Rectal smooth muscle tissue (tissue), 1 donor: ENCODE measurements around the gene TP63.

Experiments
- H3K27ac ChIP-seq: one replicate; pipeline ENCODE4 v1.7.0; 2013; ENCODE audit warnings: low read depth, low read length, inconsistent platforms
- H3K27me3 ChIP-seq: one replicate; pipeline ENCODE4 v1.7.0; 2013; ENCODE audit warnings: low read length; ENCODE audit not compliant: control insufficient read depth, insufficient read depth
- H3K36me3 ChIP-seq: one replicate; pipeline ENCODE4 v1.7.0; 2013; ENCODE audit warnings: low read length; ENCODE audit not compliant: control insufficient read depth, insufficient read depth
- H3K4me1 ChIP-seq: one replicate; pipeline ENCODE4 v1.7.0; 2013; ENCODE audit warnings: low read length; ENCODE audit not compliant: control insufficient read depth, insufficient read depth
- H3K4me3 ChIP-seq: one replicate; pipeline ENCODE4 v1.7.0; 2013; ENCODE audit warnings: low read length
- H3K9ac ChIP-seq: one replicate; pipeline ENCODE4 v1.7.0; 2013; ENCODE audit warnings: low read length

TP63 gene

DNA sequence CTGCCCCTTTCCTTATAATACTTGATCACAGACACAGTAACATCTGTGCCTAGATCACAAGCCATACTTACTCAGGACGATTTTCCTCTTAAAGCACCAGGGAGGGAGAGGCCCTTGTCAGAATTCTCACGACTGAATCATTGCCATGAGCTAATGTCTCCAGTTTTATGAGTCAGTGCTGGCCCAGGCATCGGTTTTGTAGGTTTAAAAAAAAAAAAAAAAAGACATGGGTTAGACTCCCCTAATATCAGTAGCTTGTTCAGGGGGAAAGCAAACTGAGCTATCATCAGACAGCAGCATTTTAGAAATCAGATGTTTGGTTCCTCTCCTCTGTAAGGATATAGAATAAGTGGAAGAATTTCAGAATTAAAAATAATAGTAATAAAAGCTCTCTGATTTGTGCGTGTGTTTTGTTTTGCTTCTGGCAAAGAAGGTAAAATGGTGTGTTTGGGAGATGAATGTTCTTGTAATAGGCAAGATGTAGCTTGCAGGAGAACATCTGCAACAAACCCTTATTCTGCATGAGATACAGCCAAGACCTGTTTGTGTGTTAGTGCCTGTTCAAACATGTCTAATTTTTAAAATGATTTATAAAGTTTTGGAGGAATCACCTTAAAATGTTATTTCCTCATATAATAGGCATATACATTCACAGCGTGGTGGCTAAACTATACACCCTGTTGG lies 193.6 kb downstream of the TP63 start:
- Histone ChIP-seq H3K27ac (no peak overlapping the region), H3K36me3 (no peaks in the 10 kb centered on the region), H3K27me3 (no peaks in the 10 kb centered on the region), H3K4me3 (no peak overlapping the region), H3K4me1 (no peaks in the 10 kb centered on the region), H3K9ac (no peak overlapping the region)

DNA sequence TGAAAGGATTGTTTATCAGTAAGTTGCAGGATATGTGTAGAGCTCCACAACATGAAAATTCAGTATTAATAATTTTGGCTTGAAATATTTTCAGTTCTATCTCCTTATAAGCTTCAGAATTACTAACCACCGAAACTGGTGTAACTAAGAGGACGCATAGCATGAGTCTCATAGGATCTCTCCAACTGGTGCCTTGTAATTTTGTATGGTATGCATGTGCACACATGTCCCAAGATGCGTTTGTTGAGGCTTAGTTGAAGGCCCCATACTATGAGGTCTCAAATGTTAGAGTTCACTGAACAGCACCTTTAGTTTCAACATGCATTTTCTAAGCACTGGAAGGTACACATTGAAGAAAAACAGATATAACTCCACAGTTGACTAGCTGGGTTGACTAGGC lies 195.4 kb downstream of the TP63 start:
- Histone ChIP-seq H3K27ac (no peak overlapping the region), H3K4me1 (no peaks in the 10 kb centered on the region), H3K9ac (no peak overlapping the region), H3K36me3 (no peaks in the 10 kb centered on the region), H3K27me3 (no peaks in the 10 kb centered on the region), H3K4me3 (no peak overlapping the region)

DNA sequence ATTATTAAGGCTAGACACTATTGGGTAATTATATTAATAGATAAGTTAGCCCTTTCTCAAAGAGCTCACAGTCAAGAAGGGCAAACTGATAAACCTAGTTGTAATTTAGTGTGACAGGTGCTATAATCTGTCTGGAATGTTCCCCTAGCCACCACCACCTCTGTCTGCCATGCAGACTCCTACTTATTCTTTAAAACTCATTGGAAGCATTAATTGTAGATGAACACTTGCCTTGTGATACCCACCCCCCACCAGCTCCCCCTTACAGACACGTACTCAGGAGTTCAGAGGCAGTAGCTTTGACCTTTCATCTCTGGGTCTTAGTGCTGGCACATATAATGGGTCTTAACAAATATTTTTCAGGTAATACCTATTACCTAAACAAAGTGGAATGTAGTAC lies 195.9 kb downstream of the TP63 start:
- no peaks in the 10 kb centered on the region for H3K36me3 ChIP-seq
- no peak overlapping the region for H3K4me3 ChIP-seq
- no peak overlapping the region for H3K27ac ChIP-seq
- no peaks in the 10 kb centered on the region for H3K4me1 ChIP-seq
- H3K27me3 ChIP-seq, result no peaks in the 10 kb centered on the region
- H3K9ac ChIP-seq, result no peak overlapping the region

DNA sequence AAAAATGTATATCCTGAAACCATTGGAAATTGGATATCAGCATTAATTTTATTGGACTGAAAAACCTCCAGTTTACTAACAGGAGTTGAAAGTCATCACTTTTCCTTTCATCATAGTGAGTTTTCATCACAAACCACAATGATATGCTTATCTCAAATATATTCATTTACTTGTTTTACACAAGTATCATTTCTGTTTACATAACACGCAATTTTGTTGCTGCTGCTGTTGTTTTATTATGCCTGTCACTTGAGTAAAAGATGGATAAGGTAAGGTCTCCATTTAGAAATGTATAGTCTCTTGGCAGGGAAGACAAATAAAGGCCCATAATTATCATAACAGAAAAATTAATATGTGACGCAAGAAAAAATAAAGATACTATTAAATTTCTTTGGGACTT lies 199.2 kb downstream of the TP63 start:
- H3K27me3 ChIP-seq, result no peaks in the 10 kb centered on the region
- H3K36me3 ChIP-seq, result no peaks in the 10 kb centered on the region
- H3K9ac ChIP-seq, result no peak overlapping the region
- H3K27ac ChIP-seq, result no peak overlapping the region
- no peaks in the 10 kb centered on the region for H3K4me1 ChIP-seq
- no peak overlapping the region for H3K4me3 ChIP-seq

DNA sequence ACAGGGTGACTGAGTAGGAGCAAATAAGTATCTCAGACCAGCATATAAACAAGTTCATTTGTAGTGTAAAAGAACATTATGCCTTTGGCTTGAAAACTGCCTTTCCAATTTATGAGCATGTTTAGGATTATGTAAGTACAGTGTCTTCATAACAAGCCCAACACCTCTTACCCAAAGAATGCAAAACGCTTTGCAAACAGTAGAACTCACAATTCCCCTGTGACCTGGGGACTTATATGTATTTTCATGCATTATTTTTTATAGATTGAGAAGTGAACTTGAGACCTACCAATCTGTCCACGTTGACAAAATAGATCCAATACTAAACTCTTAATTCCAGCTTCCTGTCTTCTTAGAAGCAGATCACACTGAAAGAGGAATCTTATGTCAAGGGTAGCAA lies 202.1 kb downstream of the TP63 start:
- no peak overlapping the region for H3K4me3 ChIP-seq
- no peaks in the 10 kb centered on the region for H3K4me1 ChIP-seq
- no peak overlapping the region for H3K9ac ChIP-seq
- H3K36me3 ChIP-seq, result no peaks in the 10 kb centered on the region
- no peak overlapping the region for H3K27ac ChIP-seq
- no peaks in the 10 kb centered on the region for H3K27me3 ChIP-seq

DNA sequence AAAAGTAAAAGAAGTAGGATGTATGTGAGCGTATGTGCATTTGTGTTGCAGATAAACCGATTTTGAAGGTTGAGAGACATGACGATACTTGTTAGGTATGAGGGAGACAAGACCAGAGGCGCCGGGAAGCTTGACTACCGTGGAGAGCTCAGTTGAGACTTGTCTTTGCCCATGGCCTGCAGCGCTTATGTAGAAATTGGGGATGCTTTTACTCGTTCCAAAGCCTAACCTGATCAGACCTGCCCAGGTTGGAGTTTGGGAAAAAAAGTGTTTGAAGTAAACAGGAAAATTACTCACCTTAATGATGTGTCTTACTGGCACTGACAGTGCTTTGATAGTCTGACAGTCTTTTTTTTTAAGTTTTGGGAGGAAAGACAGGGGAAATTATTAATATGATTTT lies 202.8 kb downstream of the TP63 start:
- H3K27ac ChIP-seq, result no peak overlapping the region
- no peak overlapping the region for H3K9ac ChIP-seq
- H3K4me1 ChIP-seq, result no peaks in the 10 kb centered on the region
- H3K4me3 ChIP-seq, result no peak overlapping the region
- no peaks in the 10 kb centered on the region for H3K27me3 ChIP-seq
- no peaks in the 10 kb centered on the region for H3K36me3 ChIP-seq

DNA sequence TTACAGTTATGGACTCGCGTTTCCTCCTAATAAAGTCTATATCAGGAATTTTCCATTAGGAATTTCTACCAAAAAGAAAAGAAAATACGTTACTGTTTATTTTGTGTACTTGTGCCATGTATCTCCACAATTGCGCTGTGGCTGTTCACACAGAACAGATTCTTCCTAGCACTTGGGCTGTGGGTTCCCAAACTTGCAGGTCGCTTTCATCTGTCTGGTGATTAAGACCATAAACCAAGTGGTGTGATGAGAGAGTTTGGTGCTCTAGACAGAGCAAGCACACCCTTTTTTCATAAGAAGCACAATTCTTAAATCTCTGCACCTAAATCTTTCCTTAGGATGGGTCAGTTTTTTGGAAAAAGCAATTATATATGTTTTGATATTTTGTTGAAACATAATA lies 203.3 kb downstream of the TP63 start:
- H3K36me3 ChIP-seq, result no peaks in the 10 kb centered on the region
- H3K27me3 ChIP-seq, result no peaks in the 10 kb centered on the region
- H3K27ac ChIP-seq, result no peak overlapping the region
- H3K4me3 ChIP-seq, result no peak overlapping the region
- no peaks in the 10 kb centered on the region for H3K4me1 ChIP-seq
- no peak overlapping the region for H3K9ac ChIP-seq

DNA sequence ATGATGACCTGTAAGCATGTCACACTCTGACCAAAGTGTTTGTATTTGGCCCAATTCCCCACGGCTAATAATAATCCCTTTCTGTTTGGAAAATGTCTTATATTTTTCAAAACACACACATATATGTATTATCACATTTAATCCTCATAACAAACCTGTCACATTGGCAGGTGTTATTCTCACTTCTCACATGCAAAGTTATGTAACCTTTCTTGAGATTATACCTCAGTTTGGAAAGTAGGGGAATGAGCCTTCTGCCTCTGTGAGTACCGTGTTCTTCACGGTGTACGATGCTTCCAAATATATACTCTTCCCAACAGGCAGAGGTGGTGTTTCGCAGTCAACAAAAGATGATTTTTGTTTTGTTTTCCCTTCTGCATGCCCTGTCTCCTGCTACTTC lies 205.6 kb downstream of the TP63 start:
- no peak overlapping the region for H3K9ac ChIP-seq
- H3K27me3 ChIP-seq, result no peaks in the 10 kb centered on the region
- H3K4me3 ChIP-seq, result no peak overlapping the region
- H3K27ac ChIP-seq, result no peak overlapping the region
- no peaks in the 10 kb centered on the region for H3K4me1 ChIP-seq
- no peaks in the 10 kb centered on the region for H3K36me3 ChIP-seq

DNA sequence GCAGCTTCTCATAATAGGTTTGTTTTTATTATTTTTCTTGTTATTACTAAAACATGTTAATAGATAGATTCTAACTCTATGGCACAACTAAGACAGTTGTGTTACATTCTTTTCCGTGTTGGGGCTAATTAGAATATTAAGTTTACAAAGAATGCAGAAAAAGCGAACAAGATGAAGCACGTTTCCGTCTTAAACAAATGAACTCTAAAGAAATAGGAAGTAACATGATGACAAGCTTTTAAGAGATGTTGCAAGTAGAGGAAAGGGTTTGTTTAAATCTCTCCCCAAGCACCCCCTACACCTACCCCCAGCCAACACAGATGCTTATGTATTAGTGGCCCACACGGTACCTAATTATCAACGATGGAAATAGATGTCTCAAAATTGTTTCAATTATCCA lies 207.1 kb downstream of the TP63 start:
- no peak overlapping the region for H3K4me3 ChIP-seq
- H3K9ac ChIP-seq, result no peak overlapping the region
- H3K27ac ChIP-seq, result no peak overlapping the region
- H3K27me3 ChIP-seq, result no peaks in the 10 kb centered on the region
- no peaks in the 10 kb centered on the region for H3K36me3 ChIP-seq
- no peaks in the 10 kb centered on the region for H3K4me1 ChIP-seq

DNA sequence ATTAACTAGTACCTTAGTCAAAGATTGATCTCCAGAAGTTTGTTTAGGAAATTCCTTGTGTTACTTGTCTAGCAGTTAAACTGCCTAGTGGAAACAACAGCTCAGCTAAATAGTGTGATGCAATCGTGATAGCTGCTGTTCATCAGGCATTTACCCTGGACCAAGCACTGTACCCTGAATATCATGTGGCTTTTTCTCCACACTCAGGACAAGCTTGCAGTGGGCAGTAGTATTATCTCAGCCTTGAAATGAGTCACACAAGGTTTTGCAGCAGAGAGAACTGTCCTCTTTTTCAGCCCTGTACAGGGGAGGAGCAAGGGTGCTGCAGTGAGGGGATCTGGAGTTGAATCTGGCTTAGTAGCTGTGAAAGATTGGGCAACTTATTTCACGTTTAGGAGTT lies 208.4 kb downstream of the TP63 start:
- no peak overlapping the region for H3K9ac ChIP-seq
- H3K27ac ChIP-seq, result no peak overlapping the region
- H3K27me3 ChIP-seq, result no peaks in the 10 kb centered on the region
- H3K4me1 ChIP-seq, result no peaks in the 10 kb centered on the region
- H3K36me3 ChIP-seq, result no peaks in the 10 kb centered on the region
- H3K4me3 ChIP-seq, result no peak overlapping the region

DNA sequence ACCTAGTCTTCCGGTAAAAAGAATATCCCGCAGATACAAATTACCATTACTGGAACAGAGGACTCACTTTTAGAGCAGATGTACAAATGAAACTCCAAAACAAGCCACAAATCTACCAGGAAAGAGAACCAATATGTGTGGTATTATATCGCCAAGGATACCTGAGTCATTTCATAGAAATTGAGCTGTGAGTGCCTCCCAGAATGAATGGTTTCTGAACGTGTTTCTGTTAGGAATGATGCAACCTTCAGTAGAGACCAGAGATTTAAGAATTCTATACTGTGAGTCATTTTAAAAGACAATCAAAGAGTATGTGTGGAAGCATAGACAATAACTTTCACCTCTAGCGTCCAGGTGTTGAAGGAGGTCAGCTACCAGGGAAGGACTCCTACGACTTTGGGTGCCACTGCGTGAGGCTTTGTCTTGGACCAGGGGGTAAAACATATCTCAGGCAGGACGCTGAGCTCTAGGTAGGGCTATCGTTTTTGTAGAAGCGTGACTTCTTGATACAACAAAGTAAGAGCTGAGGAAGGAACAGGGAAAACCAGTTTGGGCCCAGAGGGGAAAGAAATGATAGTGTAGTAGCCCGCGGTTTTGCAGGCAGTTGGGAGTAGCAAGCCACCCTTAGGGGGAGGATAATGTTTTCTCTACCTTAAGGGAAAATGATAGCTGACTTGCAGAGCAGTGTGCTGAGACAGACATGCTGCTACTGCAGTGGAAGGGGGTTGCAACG lies 210.4 kb downstream of the TP63 start:
- Histone ChIP-seq H3K4me1 (no peaks in the 10 kb centered on the region), H3K36me3 (no peaks in the 10 kb centered on the region), H3K27me3 (no peaks in the 10 kb centered on the region), H3K4me3 (no peak overlapping the region), H3K27ac (no peak overlapping the region), H3K9ac (no peak overlapping the region)

DNA sequence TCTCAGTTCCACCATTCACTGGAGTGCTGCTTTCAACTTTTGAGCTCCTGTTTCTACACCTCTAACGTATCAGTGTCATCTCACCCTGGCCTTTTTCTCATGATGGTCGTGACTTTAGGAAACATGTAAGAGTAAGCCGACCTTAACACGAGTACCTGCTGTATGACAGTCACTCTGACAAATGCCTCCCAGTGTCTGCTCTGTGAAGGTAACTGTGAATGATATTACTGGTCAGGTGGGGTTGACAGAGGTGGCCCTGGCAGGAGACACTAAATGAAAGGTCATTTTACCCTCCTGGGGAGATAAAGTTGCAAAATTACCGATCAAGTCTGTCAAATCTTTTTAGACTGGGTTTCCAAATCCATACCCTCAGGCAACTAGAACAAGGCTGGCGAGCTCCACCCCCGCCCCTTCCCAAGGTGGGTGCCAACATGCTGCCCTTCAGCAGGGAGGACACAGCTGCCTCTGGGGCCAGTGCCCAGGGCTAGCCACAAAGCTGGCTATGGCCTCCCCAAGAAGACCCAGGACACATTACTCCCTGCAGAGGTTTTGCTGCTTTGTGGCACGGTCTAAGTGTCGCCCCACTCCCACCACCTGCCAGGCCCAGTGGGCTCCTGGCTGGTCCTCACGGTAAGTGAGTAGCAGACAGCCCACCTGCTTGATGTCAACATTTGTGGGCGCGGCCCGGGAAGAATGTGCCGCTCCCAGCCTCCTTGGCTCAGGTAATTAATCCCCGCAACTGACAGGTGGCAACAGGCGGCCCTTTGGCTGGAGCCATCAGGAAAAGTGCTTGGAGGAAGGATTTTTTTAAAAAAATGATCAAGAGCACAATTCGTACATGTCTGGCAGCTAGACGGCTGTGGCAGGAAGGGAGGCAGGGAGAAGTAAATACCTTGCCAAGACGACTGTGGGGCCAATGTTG lies 211.8 kb downstream of the TP63 start:
- Histone ChIP-seq H3K9ac (no peak overlapping the region), H3K4me1 (no peaks in the 10 kb centered on the region), H3K36me3 (no peaks in the 10 kb centered on the region), H3K27me3 (no peaks in the 10 kb centered on the region), H3K27ac (no peak overlapping the region), H3K4me3 (no peak overlapping the region)
